ENCODE data around the gene EDDM3A. TPM values are rescaled to one million over a fixed set of nuclear protein-coding genes. Genes with fewer than 3 reads are reported as not detected.

Gene EDDM3A
- total and polyA plus RNA-seq, 10 of the 15 experiments (the other 5 are each of a cell fraction or from before 2014, with no cell fraction given): not detected

GRCh38 chr14:20697273-20698017 is 48.2 kb upstream of the EDDM3A start:
- TF ChIP-seq RAD21 (IDR thresholded peaks at IDR 0.05; ENCODE audit: insufficient read depth, low read depth, low read length) (peak; percentile 97), CTCF (IDR thresholded peaks at IDR 0.05 in 2 of 3, conservative IDR thresholded peaks at IDR 0.05 in 1 of 3; ENCODE audit: control insufficient read depth in 2 of 3, extremely low read depth in 1 of 3, insufficient read depth in 1 of 3, low read depth in 3 of 3, low read length in 3 of 3) (peak; percentile 80 to 87 (median 85)), EED (IDR thresholded peaks at IDR 0.05; ENCODE audit: low read depth) (no peak), SMC3 (IDR thresholded peaks at IDR 0.05; ENCODE audit: borderline replicate concordance, low read length) (peak; percentile 98), BHLHE40 (IDR thresholded peaks at IDR 0.05; ENCODE audit: borderline replicate concordance in 1 of 2, low read depth in 2 of 2, low read length in 1 of 2) (no peak)
- H3K36me3 ChIP-seq (ENCODE audit: control insufficient read depth in 2 of 2, insufficient read depth in 2 of 2, low read length in 1 of 2): no peaks in the 10 kb centered on the region
- BruUV-seq (replicated peaks): no TSS peak
- H3K4me1 ChIP-seq (ENCODE audit: control insufficient read depth, insufficient read depth, low read length): no peaks in the 10 kb centered on the region
- DNase-seq (ENCODE audit: low read depth, low spot score) (no peak), FAIRE-seq (peak; percentile 85), ATAC-seq (peak; percentile 91)
- no peak overlapping the region for H3K4me3 ChIP-seq
- RAD21 ChIA-PET (ENCODE audit: unreplicated experiment): interaction anchor here (0.8 to 3.9 kb wide), 6 partner anchors 33 to 273 kb away, joined by 3 to 26 read pairs (median 8); no protein-coding TSS in a partner anchor
- no peaks in the 10 kb centered on the region for H3K9me3 ChIP-seq (replicated peaks; ENCODE audit: control insufficient read depth, insufficient read depth, low read length)
- H3K79me2 ChIP-seq (ENCODE audit: control insufficient read depth, insufficient read depth, low read length): no peaks in the 10 kb centered on the region
- intact Hi-C loops (cut with micrococcal nuclease; ENCODE audit: unreplicated experiment): loop anchor here (1.0 to 5.0 kb wide), 4 partner anchors 60 to 274 kb away; no protein-coding TSS in a partner anchor
- H3K4me2 ChIP-seq (ENCODE audit: control insufficient read depth, insufficient read depth): no peak overlapping the region
- in situ Hi-C loops (cut with MboI): loop anchor here (5.0 kb wide), 1 partner anchor 160 kb away; no protein-coding TSS in a partner anchor
- no peak overlapping the region for H3K9ac ChIP-seq (ENCODE audit: control insufficient read depth, insufficient read depth, low read length)
- POLR2A ChIA-PET: interaction anchor here (1.6 kb wide), 1 partner anchor 158 kb away, joined by 5 read pairs; no protein-coding TSS in a partner anchor
- no peaks in the 10 kb centered on the region for H3K27me3 ChIP-seq (replicated peaks in 1 of 2; ENCODE audit: control insufficient read depth in 2 of 2, insufficient read depth in 2 of 2, low read length in 1 of 2)
- no peak overlapping the region for H3K27ac ChIP-seq (ENCODE audit: control insufficient read depth, insufficient read depth)
- no peaks in the 10 kb centered on the region for H4K20me1 ChIP-seq (ENCODE audit: control insufficient read depth, insufficient read depth)
- H2AFZ ChIP-seq (ENCODE audit: control insufficient read depth, low read depth, low read length): no peak overlapping the region
- CTCF ChIA-PET: interaction anchor here (0.6 to 4.8 kb wide), 26 partner anchors 10 to 365 kb away, joined by 3 to 51 read pairs (median 4); no protein-coding TSS in a partner anchor
- SMC1A ChIA-PET (ENCODE audit: uncharacterized antibody, unreplicated experiment): interaction anchor here (0.7 to 2.7 kb wide), 19 partner anchors 9 to 372 kb away, joined by 3 to 34 read pairs (median 4); no protein-coding TSS in a partner anchor
- 24% methylated on average over 6 of the region's 6 CpGs for WGBS (ENCODE audit: insufficient coverage, insufficient replicate concordance, low lambda C conversion rate, missing lambda C conversion rate)

All from GM12878 (cell line).